GM12891 (cell line): ENCODE measurements around the gene PRDX6.

ENCODE experiments used
- DNase-seq: peaks from one replicate; pipeline ENCODE4 v3.0.0; 2011; ENCODE audit warnings: low spot score; ENCODE audit not compliant: insufficient read length
- FAIRE-seq: peaks from 2 replicates; lab custom pipeline; 2011; peaks lifted over from hg19 to GRCh38; lab: Jason Lieb, UNC
- PAX5 ChIP-seq: IDR thresholded peaks from 2 replicates; pipeline ENCODE4 v1.6.1; 2011; ENCODE audit warnings: low read length, moderate library complexity, mild to moderate bottlenecking; ENCODE audit not compliant: insufficient read depth, severe bottlenecking
- POLR2A ChIP-seq: IDR thresholded peaks from 2 replicates; pipeline ENCODE4 v1.6.1; 2011; ENCODE audit warnings: low read depth, low read length, control low read depth
- POLR2AphosphoS5 ChIP-seq: IDR thresholded peaks from 2 replicates; pipeline ENCODE4 v1.6.1; 2011; ENCODE audit warnings: low read depth, low read length, control low read depth
- POU2F2 ChIP-seq: IDR thresholded peaks from 2 replicates; pipeline ENCODE4 v1.6.1; 2011; ENCODE audit warnings: low read depth, mild to moderate bottlenecking, control low read depth, low read length, moderate library complexity
- SPI1 ChIP-seq: IDR thresholded peaks from 2 replicates; pipeline ENCODE4 v1.6.1; 2011; ENCODE audit warnings: low read depth, low read length, control low read depth
- TAF1 ChIP-seq: IDR thresholded peaks from 2 replicates; pipeline ENCODE4 v1.6.1; 2011; ENCODE audit warnings: low read depth, low read length, control low read depth

Gene PRDX6

DNA sequence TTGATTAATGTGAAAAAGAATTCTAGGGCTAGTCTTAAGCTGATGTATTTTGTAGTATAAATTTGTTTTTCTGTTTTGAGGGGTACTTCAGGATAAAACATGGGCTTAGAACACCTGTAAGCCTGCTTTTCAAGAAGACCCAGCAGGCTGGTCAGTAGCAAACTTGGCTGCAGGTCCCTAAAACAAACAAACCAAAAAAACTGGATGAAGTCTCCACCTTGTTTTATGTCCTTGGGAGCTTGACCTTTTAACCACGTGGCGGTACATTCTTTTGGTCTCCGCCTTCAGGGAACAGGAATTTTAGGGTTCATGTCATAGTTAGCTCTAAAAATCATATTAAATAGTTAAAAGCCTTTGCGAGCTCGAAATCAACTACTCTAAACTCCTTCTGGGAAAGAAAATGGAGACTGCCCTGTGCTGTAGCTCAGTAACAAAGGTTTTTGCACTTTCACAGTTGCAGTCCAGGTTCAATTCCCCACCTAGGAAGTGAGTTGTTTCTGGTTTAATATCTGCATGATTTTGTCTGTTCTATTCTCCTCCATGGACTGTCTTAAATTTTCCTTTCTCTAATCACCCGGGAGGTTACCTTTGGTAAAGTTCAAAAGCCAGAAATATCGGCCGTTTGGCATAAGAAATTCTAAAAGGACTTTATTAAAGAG, 18.6 kb downstream of the PRDX6 start:
- DNase-seq (no peak), FAIRE-seq (no peak)
- TF ChIP-seq TAF1 (no peak), PAX5 (no peak), POLR2AphosphoS5 (no peak), POU2F2 (no peak), SPI1 (no peak), POLR2A (no peak)

DNA sequence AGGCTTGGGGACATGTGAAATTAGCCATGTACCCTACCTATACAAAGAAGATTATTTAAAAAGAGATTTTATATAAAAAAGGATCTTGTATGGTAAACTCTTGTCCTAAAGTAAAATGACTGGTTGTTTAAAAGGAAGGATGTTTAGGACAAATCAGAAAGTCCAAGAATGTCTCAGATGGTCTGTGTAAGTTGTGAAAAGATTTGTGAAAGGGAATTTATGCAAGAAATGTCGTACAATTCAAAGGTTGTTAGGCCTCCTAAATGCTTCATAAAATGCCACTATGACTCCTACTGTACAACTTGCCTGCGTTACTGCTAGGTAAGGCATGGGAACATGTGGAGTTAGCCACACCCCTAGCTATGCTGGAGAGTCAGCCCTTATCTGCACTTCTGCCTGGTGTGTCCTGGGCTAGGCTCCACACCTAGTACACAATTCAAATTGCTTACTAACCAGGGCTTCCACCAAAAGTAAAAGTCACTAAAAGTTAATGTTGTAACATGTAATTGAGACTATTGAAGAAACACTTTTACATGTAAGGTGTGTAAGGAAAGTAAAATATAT, 19.7 kb downstream of the PRDX6 start:
- FAIRE-seq (no peak), DNase-seq (no peak)
- no peak for TF ChIP-seq TAF1
- no peak for TF ChIP-seq POU2F2
- TF ChIP-seq POLR2A = no peak
- no peak for TF ChIP-seq POLR2AphosphoS5
- no peak for TF ChIP-seq SPI1

DNA sequence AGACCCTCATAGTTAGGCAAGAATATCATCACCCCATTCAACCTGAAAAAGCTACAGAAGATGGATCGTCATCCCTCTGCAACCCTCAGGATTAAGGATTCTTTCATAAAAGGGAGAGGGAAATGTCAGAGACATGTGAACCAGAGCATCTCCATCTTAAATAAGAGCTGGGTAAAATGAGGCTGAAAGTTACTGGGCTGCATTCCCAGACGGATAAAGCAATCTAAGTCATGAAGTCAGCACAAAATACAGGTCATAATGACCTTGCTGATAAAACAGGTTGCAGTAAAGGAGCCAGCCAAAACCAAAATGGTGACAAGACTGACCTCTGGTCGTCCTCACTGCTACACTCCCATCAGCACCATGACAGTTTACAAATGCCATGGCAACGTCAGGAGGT, 22.6 kb downstream of the PRDX6 start:
- DNase-seq (no peak), FAIRE-seq (no peak)
- TF ChIP-seq TAF1 (no peak), PAX5 (no peak), POLR2A (no peak), SPI1 (no peak), POLR2AphosphoS5 (no peak), POU2F2 (no peak)

DNA sequence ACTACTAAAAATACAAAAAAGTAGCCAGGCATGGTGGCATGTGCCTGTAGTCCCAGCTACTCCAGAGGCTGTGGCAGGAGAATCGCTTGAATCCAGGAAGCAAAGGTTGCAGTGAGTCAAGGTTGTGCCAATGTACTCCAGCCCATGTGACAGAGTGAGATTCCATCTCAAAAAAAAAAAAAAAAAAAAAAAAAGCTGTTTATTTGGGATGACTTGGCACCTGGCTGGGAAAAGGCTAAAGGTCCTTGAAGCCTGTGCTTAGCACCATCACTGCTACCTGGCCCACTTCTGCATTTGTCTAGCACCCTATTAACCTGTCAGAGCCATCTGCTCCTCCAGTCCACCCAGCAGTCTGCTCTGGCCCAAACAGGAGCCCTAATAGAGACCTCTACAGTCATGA, 25.0 kb downstream of the PRDX6 start:
- DNase-seq (no peak), FAIRE-seq (no peak)
- TF ChIP-seq PAX5 (no peak), POLR2AphosphoS5 (no peak), TAF1 (no peak), POLR2A (no peak), POU2F2 (no peak), SPI1 (no peak)

DNA sequence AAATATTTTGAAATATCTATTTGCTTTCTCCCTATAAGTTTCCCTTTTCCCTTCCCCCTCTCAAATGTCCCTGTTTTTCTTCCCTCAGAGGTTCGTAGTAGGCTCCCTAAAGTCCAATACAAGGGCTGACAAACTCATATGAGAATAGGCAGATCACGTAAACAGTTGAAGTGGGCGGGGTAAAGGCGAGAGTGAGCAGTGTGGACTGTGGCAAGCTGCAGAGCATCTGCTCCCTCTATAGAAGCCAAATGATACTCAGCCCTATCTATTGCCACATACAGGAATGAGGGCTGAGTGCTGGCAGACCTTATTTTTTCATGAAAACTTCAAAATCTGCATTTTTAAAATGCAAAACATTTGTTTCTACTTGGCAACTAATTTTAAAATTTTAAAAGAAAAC, 26.3 kb downstream of the PRDX6 start:
- DNase-seq = no peak
- FAIRE-seq = no peak
- TF ChIP-seq TAF1 (no peak), PAX5 (no peak)

DNA sequence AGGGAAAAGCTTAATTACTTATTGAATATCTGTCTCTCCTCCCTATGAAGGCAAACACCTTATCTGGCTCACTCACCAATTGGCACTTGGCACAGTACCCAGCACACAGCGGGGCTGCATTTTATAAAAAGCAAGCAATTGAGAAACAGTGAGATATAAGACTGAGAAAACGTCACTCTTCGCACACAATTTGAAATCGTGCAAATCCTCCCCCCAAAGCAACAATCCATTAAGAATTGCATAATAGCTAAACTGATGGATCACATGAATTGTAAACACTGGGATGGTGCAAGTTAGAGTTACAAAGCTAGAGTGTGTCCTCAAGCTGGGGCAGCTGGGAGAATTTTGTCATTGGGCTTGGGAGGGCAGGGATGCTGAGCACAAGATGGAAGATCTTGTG, 27.1 kb downstream of the PRDX6 start:
- DNase-seq (no peak), FAIRE-seq (no peak)
- TF ChIP-seq PAX5 (no peak), POU2F2 (no peak), SPI1 (no peak), POLR2A (no peak), POLR2AphosphoS5 (no peak), TAF1 (no peak)

DNA sequence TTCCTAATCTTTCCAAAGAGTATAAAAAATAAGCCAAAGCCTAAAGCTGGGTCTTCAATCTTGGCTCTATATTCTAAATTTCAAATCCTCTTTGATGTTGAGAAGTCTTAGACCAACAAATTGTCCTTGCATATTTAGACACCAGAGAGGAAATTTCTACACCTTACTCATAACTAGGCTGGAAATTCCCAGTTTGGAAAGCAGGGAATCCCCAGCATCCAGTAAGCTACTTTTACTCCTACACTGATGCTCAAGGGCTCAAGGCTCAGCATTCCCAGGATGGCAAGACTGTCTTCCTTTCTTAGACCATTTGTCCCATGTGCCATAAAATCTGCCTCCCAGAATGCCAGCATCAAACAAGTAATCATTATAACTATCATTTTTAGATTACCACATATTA, 28.3 kb downstream of the PRDX6 start:
- no peak for FAIRE-seq

DNA sequence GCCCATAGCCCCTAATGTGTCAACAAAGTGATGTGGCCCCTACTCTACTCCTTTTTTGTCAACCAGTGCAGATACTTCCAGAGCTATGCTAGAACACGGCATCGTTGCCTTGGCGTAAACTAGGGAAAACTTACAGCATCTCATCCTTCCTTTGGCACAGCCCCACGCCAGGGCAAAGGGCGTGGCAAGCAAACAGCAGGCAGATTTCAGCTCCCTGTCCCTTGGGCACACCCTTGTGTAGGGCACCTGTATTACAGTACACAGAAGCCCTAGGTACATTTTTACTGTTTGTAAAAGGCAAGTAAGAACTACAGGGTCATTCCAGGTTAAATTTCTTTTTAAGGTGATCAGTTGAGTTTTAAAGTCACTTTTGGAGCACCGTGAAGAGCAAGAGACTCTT, 29.3 kb downstream of the PRDX6 start:
- DNase-seq = no peak

More for the DNA sequence above, 28.3 kb downstream of the PRDX6 start:
- no peak for DNase-seq
- TF ChIP-seq POLR2AphosphoS5 (no peak), PAX5 (no peak), POLR2A (no peak), TAF1 (no peak)

DNA sequence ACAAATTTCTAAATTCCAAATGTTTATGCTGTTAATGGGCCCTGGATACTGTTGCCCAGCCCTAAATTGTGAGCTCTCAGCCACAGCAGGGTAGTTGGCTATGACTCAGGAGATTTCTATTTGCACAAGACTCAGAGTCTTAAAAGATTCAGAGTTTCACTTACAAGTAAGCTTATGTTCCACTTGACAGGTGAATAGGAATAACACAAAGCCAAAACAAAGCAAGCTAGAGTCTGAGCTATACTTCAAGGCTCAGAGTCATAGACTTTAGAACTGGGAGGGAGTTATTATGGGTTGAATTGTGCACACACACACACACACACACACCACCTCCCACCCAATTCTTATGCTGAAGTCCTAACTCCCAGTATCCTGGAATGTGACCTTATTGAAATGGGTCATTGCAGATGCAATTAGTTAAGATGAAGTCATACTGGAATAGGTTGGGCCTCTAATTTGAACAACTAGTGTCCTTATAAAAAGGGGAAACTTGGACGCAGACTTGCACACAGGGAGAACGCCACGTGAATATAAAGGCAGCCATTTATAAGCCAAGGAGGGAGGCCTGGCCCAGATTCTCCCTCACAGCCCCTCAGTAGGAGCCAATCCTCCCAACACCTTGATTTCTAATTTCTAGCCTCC, 30.2 kb downstream of the PRDX6 start:
- DNase-seq (no peak), FAIRE-seq (no peak)
- TF ChIP-seq SPI1 (no peak), TAF1 (no peak), POLR2AphosphoS5 (no peak), POLR2A (no peak), POU2F2 (no peak), PAX5 (no peak)

More for the DNA sequence above, 29.3 kb downstream of the PRDX6 start:
- no peak for FAIRE-seq
- TF ChIP-seq PAX5 (no peak), POLR2A (no peak), POU2F2 (no peak), POLR2AphosphoS5 (no peak), TAF1 (no peak), SPI1 (no peak)

DNA sequence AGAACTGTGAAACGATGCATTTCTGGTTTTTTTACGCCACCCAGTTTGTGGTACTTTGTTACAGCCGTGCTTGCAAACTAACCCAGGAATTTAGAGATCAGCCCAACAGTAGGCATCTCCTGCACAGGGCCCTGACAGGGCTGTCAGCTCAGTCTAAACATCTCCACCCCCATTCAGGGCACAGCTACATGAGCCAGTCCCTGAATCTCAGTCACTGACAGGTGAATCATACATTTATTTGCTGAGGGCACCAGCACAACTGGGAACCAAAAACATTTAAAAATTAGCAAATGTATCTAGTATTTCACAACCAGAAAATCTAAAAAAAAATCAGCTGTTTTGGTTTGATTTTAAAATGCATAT, 30.7 kb downstream of the PRDX6 start:
- no peak for TF ChIP-seq PAX5
- TF ChIP-seq POU2F2 = no peak
- TF ChIP-seq POLR2AphosphoS5 = no peak
- TF ChIP-seq POLR2A = no peak
- no peak for TF ChIP-seq SPI1
- TF ChIP-seq TAF1 = no peak
- no peak for FAIRE-seq
- DNase-seq = no peak

DNA sequence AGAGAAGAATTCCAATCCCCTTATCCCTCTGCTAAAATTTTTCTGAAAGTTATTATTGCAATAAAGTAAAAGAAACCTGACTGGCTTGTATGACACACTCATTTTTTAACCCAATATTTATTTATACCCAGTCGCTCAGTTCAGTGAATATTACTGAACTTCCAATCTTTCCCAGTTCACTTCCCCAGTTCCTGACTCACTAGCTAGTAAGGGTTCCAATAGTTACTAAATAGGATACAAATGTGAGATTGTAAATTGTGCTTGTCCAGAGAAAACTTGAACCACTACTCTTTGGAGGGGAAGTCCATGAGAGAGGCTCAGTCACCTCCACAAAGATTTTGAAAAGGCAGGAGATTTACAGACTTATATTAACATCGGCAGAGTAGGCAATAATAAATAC, 31.4 kb downstream of the PRDX6 start:
- TF ChIP-seq SPI1 (no peak), PAX5 (no peak), POU2F2 (no peak), TAF1 (no peak), POLR2AphosphoS5 (no peak), POLR2A (no peak)
- FAIRE-seq (no peak), DNase-seq (no peak)
